GM23338 (cell line): Measurements from ENCODE around the gene IMPA2. TPM values are rescaled to one million over a fixed set of nuclear protein-coding genes. Genes with fewer than 3 reads are reported as not detected.

Source experiments
- ATAC-seq: fragments of 200-7000 bp; cut with Tn5 transposase; 3 replicates; pipeline ENCODE4 v1.9.1; 2020
- DNase-seq: peaks from one replicate; pipeline ENCODE4 v3.0.0-alpha.2; 2015; ENCODE audit warnings: low spot score
- H2AFZ ChIP-seq: fragments of 200-600 bp; sonication (generic); 2 replicates; pipeline ENCODE4 v1.8.0; 2016; ENCODE audit warnings: antibody characterized with exemption, mild to moderate bottlenecking, moderate library complexity
- H3F3A ChIP-seq: fragments of 200-600 bp; sonication (generic); replicated peaks from 2 replicates; pipeline ENCODE4 v1.8.0; 2017; ENCODE audit warnings: antibody characterized with exemption, mixed run types, low read depth
- H3K27ac ChIP-seq: fragments of 200-600 bp; sonication (generic); 2 replicates; pipeline ENCODE4 v1.6.1; 2016; ENCODE audit warnings: low read depth
- H3K27me3 ChIP-seq: fragments of 200-600 bp; sonication (generic); 2 replicates; pipeline ENCODE4 v1.8.0; 2016; ENCODE audit warnings: mild to moderate bottlenecking, mixed run types, moderate library complexity; ENCODE audit not compliant: insufficient read depth
- H3K36me3 ChIP-seq: fragments of 200-600 bp; sonication (generic); 2 replicates; pipeline ENCODE4 v1.8.0; 2016; ENCODE audit warnings: mild to moderate bottlenecking; ENCODE audit not compliant: insufficient read depth
- H3K4me1 ChIP-seq: fragments of 200-600 bp; sonication (generic); 2 replicates; pipeline ENCODE4 v1.8.0; 2016; ENCODE audit warnings: mild to moderate bottlenecking, moderate library complexity; ENCODE audit not compliant: insufficient read depth
- H3K4me2 ChIP-seq: fragments of 200-600 bp; sonication (generic); 2 replicates; pipeline ENCODE4 v1.7.1; 2017; ENCODE audit warnings: mixed run types
- H3K4me3 ChIP-seq: fragments of 200-600 bp; sonication (generic); 2 replicates; pipeline ENCODE4 v1.6.1; 2016; ENCODE audit warnings: mixed run types
- H3K79me2 ChIP-seq: fragments of 200-600 bp; sonication (generic); replicated peaks from 2 replicates; pipeline ENCODE4 v1.8.0; 2017; ENCODE audit warnings: mild to moderate bottlenecking; ENCODE audit not compliant: insufficient read depth
- H3K9me2 ChIP-seq: fragments of 200-600 bp; sonication (generic); 2 replicates; pipeline ENCODE4 v1.8.0; 2017; ENCODE audit not compliant: insufficient read depth
- H4K20me1 ChIP-seq: fragments of 200-600 bp; sonication (generic); replicated peaks from 2 replicates; pipeline ENCODE4 v1.8.0; 2017; ENCODE audit warnings: mild to moderate bottlenecking; ENCODE audit not compliant: insufficient read depth
- H3K27ac Mint-ChIP-seq: 2 replicates; pipeline ENCODE4 v1.8.0; 2020; ENCODE audit warnings: inconsistent platforms, mild to moderate bottlenecking, moderate library complexity, mixed read lengths
- H3K27me3 Mint-ChIP-seq: 3 replicates; pipeline ENCODE4 v1.8.0; 2022; ENCODE audit warnings: low read depth, mild to moderate bottlenecking, moderate library complexity, mixed read lengths, inconsistent platforms; ENCODE audit not compliant: insufficient read depth, poor library complexity
- H3K36me3 Mint-ChIP-seq: 3 replicates; pipeline ENCODE4 v1.8.0; 2021; ENCODE audit warnings: low read depth, mild to moderate bottlenecking, inconsistent platforms, moderate library complexity, mixed read lengths
- H3K4me1 Mint-ChIP-seq: 3 replicates; pipeline ENCODE4 v1.8.0; 2020; ENCODE audit warnings: mild to moderate bottlenecking, inconsistent platforms, mixed read lengths
- H3K4me3 Mint-ChIP-seq: 3 replicates; pipeline ENCODE4 v1.8.0; 2021; ENCODE audit warnings: moderate library complexity, mild to moderate bottlenecking, inconsistent platforms, mixed read lengths
- H3K9me3 Mint-ChIP-seq: 3 replicates; pipeline ENCODE4 v1.8.0; 2020; ENCODE audit warnings: moderate library complexity, mild to moderate bottlenecking, inconsistent platforms, mixed read lengths
- CREB1 ChIP-seq: fragments of 250-450 bp; sonication (Bioruptor Pico); IDR thresholded peaks from 2 replicates; pipeline ENCODE4 v1.5.0; 2020; ENCODE audit warnings: low read depth, mild to moderate bottlenecking, moderate library complexity
- EZH2 ChIP-seq: fragments of 200-600 bp; sonication (generic); IDR thresholded peaks from one replicate; pipeline ENCODE4 v1.8.0; 2017; ENCODE audit warnings: antibody characterized with exemption, mild to moderate bottlenecking, low read depth; ENCODE audit not compliant: unreplicated experiment
- JUNB ChIP-seq: IDR thresholded peaks from one replicate; pipeline ENCODE4 v1.6.1; 2016; ENCODE audit warnings: antibody characterized with exemption; ENCODE audit not compliant: unreplicated experiment
- POLR2AphosphoS5 ChIP-seq: IDR thresholded peaks from 2 replicates; pipeline ENCODE4 v1.6.1; 2016; ENCODE audit warnings: antibody characterized with exemption, low read depth
- STAT1 ChIP-seq: IDR thresholded peaks from one replicate; pipeline ENCODE4 v1.6.1; 2016; ENCODE audit warnings: antibody characterized with exemption; ENCODE audit not compliant: unreplicated experiment
- ZNF114 ChIP-seq: fragments of 250-450 bp; sonication (Bioruptor Pico); IDR thresholded peaks from 2 replicates; pipeline ENCODE4 v1.5.0; 2020; ENCODE audit warnings: mild to moderate bottlenecking, moderate library complexity
- ZNF331 ChIP-seq: fragments of 250-450 bp; sonication (Bioruptor Pico); IDR thresholded peaks from 2 replicates; pipeline ENCODE4 v1.5.0; 2020; ENCODE audit warnings: low read depth, mild to moderate bottlenecking, moderate library complexity
- polyA plus RNA-seq: library from polyadenylated mRNA; unstranded; fragments of >200 nt; fragmentation: Nextera tagmentation; extraction: Ambion mirVana; gene quantifications from 2 replicates; pipeline ENCODE4 v1.2.1, GENCODE V29; 2016
- total RNA-seq: library from RNA; depleted of rRNA; stranded (reverse); fragments of >200 nt; shearing (Covaris generic); gene quantifications from 2 replicates; pipeline ENCODE4 v1.2.3, GENCODE V29; 2014
- TF ChIP-seq, protein P1 (sequence below): fragments of 250-450 bp; sonication (Bioruptor Pico); IDR thresholded peaks from 2 replicates; pipeline ENCODE4 v1.5.0; 2020; ENCODE audit warnings: mild to moderate bottlenecking, moderate library complexity
- TF ChIP-seq, protein P2 (sequence below): IDR thresholded peaks from one replicate; pipeline ENCODE4 v1.6.1; 2018; ENCODE audit warnings: antibody characterized with exemption; ENCODE audit not compliant: unreplicated experiment

Gene IMPA2
- total and polyA plus RNA-seq, 2 experiments from 2014 or later, result 50.4 to 122 TPM

DNA sequence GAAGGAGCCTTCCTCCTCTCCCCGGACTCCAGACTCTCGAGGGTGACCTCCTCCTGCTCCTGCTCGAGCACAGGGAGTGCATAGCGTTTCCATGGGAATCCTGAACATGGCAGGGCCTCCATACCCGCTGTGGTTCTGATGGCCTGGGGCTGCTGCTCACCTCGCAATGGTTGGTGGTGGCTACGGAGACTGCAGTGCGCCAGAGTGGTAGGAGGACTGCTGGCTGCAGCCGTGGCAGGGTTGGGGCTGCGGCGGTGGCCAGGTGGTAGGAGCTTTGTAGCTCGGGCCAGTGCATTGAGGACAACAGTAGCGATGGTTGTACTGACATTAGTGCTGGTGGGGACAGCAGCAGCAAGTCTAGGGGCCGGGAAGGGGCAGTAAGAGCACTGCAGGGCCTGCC is 80.4 kb downstream of the IMPA2 start:
- H3K9me2 ChIP-seq, result no peaks in the 10 kb centered on the region
- no peak overlapping the region for H3K27ac Mint-ChIP-seq
- no peak for DNase-seq

DNA sequence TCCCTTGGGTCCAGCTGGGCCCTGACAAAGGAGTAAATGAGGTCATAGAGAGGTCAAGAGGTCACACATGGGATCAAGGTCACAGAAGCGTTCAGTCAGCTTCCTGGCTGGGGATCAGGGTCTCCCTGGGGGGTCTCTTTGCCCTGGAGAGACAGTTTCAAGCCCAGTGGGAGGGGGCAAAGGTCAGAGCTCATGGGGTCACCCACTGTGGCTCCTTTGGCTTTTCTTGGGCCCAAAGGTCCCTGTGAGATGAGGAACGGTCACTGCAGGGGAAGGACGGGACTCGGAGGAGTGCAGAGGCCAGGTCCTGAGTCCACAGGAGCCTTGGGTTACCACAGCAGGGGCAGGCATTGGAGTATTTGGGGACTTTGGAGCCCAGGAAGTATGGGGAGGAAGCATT is 81.7 kb downstream of the IMPA2 start:
- Histone ChIP-seq H2AFZ (no peak overlapping the region), H3K36me3 (no peaks in the 10 kb centered on the region), H3K4me1 (no peaks in the 10 kb centered on the region), H3K27me3 (no peaks in the 10 kb centered on the region), H3K9me2 (no peaks in the 10 kb centered on the region), H3F3A (no peaks in the 10 kb centered on the region), H3K27ac (no peak overlapping the region), H3K4me3 (no peak overlapping the region), H3K4me2 (no peak overlapping the region), H4K20me1 (no peaks in the 10 kb centered on the region), H3K79me2 (no peaks in the 10 kb centered on the region)
- no peaks in the 10 kb centered on the region; the same call in 2 of the 3 replicates for H3K4me1 Mint-ChIP-seq
- H3K4me3 Mint-ChIP-seq, result no peak overlapping the region
- DNase-seq, result no peak
- peaks cover 8% of the 10 kb centered on the region for H3K27me3 Mint-ChIP-seq
- H3K27ac Mint-ChIP-seq, result no peak overlapping the region
- H3K36me3 Mint-ChIP-seq, result no peaks in the 10 kb centered on the region
- no peak for ATAC-seq
- H3K9me3 Mint-ChIP-seq, result peaks cover 4% of the 10 kb centered on the region; the same call in 1 of the 3 replicates
- TF ChIP-seq, protein P1, sequence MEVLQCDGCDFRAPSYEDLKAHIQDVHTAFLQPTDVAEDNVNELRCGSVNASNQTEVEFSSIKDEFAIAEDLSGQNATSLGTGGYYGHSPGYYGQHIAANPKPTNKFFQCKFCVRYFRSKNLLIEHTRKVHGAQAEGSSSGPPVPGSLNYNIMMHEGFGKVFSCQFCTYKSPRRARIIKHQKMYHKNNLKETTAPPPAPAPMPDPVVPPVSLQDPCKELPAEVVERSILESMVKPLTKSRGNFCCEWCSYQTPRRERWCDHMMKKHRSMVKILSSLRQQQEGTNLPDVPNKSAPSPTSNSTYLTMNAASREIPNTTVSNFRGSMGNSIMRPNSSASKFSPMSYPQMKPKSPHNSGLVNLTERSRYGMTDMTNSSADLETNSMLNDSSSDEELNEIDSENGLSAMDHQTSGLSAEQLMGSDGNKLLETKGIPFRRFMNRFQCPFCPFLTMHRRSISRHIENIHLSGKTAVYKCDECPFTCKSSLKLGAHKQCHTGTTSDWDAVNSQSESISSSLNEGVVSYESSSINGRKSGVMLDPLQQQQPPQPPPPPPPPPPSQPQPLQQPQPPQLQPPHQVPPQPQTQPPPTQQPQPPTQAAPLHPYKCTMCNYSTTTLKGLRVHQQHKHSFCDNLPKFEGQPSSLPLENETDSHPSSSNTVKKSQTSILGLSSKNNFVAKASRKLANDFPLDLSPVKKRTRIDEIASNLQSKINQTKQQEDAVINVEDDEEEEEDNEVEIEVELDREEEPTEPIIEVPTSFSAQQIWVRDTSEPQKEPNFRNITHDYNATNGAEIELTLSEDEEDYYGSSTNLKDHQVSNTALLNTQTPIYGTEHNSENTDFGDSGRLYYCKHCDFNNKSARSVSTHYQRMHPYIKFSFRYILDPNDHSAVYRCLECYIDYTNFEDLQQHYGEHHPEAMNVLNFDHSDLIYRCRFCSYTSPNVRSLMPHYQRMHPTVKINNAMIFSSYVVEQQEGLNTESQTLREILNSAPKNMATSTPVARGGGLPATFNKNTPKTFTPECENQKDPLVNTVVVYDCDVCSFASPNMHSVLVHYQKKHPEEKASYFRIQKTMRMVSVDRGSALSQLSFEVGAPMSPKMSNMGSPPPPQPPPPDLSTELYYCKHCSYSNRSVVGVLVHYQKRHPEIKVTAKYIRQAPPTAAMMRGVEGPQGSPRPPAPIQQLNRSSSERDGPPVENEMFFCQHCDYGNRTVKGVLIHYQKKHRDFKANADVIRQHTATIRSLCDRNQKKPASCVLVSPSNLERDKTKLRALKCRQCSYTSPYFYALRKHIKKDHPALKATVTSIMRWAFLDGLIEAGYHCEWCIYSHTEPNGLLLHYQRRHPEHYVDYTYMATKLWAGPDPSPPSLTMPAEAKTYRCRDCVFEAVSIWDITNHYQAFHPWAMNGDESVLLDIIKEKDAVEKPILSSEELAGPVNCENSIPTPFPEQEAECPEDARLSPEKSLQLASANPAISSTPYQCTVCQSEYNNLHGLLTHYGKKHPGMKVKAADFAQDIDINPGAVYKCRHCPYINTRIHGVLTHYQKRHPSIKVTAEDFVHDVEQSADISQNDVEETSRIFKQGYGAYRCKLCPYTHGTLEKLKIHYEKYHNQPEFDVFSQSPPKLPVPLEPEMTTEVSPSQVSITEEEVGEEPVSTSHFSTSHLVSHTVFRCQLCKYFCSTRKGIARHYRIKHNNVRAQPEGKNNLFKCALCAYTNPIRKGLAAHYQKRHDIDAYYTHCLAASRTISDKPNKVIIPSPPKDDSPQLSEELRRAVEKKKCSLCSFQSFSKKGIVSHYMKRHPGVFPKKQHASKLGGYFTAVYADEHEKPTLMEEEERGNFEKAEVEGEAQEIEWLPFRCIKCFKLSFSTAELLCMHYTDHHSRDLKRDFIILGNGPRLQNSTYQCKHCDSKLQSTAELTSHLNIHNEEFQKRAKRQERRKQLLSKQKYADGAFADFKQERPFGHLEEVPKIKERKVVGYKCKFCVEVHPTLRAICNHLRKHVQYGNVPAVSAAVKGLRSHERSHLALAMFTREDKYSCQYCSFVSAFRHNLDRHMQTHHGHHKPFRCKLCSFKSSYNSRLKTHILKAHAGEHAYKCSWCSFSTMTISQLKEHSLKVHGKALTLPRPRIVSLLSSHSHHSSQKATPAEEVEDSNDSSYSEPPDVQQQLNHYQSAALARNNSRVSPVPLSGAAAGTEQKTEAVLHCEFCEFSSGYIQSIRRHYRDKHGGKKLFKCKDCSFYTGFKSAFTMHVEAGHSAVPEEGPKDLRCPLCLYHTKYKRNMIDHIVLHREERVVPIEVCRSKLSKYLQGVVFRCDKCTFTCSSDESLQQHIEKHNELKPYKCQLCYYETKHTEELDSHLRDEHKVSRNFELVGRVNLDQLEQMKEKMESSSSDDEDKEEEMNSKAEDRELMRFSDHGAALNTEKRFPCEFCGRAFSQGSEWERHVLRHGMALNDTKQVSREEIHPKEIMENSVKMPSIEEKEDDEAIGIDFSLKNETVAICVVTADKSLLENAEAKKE (CRISPR knock-in tag), result no peak
- TF ChIP-seq JUNB, result no peak
- TF ChIP-seq ZNF331, result no peak
- TF ChIP-seq STAT1, result no peak
- TF ChIP-seq ZNF114 (CRISPR knock-in tag), result no peak
- TF ChIP-seq, protein P2, sequence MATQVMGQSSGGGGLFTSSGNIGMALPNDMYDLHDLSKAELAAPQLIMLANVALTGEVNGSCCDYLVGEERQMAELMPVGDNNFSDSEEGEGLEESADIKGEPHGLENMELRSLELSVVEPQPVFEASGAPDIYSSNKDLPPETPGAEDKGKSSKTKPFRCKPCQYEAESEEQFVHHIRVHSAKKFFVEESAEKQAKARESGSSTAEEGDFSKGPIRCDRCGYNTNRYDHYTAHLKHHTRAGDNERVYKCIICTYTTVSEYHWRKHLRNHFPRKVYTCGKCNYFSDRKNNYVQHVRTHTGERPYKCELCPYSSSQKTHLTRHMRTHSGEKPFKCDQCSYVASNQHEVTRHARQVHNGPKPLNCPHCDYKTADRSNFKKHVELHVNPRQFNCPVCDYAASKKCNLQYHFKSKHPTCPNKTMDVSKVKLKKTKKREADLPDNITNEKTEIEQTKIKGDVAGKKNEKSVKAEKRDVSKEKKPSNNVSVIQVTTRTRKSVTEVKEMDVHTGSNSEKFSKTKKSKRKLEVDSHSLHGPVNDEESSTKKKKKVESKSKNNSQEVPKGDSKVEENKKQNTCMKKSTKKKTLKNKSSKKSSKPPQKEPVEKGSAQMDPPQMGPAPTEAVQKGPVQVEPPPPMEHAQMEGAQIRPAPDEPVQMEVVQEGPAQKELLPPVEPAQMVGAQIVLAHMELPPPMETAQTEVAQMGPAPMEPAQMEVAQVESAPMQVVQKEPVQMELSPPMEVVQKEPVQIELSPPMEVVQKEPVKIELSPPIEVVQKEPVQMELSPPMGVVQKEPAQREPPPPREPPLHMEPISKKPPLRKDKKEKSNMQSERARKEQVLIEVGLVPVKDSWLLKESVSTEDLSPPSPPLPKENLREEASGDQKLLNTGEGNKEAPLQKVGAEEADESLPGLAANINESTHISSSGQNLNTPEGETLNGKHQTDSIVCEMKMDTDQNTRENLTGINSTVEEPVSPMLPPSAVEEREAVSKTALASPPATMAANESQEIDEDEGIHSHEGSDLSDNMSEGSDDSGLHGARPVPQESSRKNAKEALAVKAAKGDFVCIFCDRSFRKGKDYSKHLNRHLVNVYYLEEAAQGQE, result no peak
- TF ChIP-seq EZH2, result no peak
- no peak for TF ChIP-seq CREB1
- no peak for TF ChIP-seq POLR2AphosphoS5

More for the DNA sequence above, 80.4 kb downstream of the IMPA2 start:
- TF ChIP-seq POLR2AphosphoS5 (no peak), JUNB (no peak)
- Mint-ChIP-seq H3K4me3 (no peak overlapping the region), H3K27me3 (peaks cover 8% of the 10 kb centered on the region), H3K4me1 (no peaks in the 10 kb centered on the region; the same call in 2 of the 3 replicates), H3K36me3 (no peaks in the 10 kb centered on the region), H3K9me3 (peaks cover 6% of the 10 kb centered on the region; the same call in 1 of the 3 replicates)
- Histone ChIP-seq H2AFZ (no peak overlapping the region), H3K27me3 (no peaks in the 10 kb centered on the region), H3F3A (no peaks in the 10 kb centered on the region), H3K4me3 (no peak overlapping the region), H3K79me2 (no peaks in the 10 kb centered on the region), H3K4me2 (no peak overlapping the region), H3K27ac (no peak overlapping the region), H3K36me3 (no peaks in the 10 kb centered on the region), H4K20me1 (no peaks in the 10 kb centered on the region), H3K4me1 (no peaks in the 10 kb centered on the region)
- ATAC-seq, result no peak
